ENCODE measurements around the gene FUOM. TPM values are rescaled to one million over a fixed set of nuclear protein-coding genes. Genes with fewer than 3 reads are reported as not detected.

The FUOM gene
- polyA plus RNA-seq, 1 donor = 18.1 TPM

GRCh38 chr10:133353202-133353959 lies 4.4 kb downstream of the FUOM start:
- no peak for DNase-seq

GRCh38 chr10:133351408-133352318 lies 6.2 kb downstream of the FUOM start:
- DNase-seq = no peak

DNA sequence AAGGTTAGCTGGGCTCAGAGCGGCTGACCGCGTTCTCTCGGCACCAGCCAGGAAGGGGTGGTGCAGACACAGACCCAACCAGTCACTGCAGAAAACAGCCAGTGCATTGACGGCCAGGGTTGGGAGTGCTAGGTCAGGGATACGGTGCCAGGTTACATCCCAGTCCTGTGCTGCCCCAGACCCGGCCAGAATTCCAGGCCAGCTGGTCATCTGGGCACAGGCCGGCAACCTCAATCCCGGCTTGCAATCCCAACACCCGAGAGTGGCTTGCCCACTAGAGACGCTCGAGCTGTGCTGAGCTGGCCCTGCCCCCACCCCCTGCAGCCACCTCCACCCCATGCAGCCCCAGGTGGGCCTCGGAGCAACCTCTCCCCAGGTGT lies 6.9 kb downstream of the FUOM start:
- DNase-seq = no peak

DNA sequence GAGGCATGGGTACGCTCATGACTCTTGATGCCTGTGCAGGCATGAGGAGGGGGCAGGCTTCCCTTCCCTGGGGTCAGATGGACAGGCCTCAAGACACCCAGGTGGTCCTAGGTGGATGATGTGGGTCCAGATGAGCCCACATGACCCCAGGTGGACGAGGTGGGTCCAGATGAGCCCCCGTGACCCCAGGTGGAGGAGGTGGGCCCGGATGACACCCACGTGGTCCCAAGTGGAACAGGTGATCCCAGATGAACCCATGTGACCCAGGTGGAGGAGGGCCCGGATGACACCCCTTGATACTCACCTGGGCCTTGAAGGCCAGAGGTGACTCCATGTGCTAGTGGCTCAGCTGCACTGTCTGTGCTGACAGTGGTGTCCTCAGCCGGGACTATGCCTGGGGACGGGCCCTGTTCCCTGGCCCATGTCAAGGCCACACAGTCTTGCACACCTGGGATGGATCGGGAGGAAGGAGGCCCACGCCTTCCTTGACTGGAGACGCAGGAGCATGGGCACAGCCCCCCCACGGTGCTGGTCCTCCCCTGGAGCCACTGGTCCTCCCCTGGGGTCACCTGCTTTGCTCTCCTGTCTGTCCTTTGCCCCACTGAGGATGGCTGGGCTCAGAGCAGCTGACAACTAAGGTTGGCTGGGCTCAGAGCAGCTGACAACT lies 7.4 kb downstream of the FUOM start:
- no peak for DNase-seq

DNA sequence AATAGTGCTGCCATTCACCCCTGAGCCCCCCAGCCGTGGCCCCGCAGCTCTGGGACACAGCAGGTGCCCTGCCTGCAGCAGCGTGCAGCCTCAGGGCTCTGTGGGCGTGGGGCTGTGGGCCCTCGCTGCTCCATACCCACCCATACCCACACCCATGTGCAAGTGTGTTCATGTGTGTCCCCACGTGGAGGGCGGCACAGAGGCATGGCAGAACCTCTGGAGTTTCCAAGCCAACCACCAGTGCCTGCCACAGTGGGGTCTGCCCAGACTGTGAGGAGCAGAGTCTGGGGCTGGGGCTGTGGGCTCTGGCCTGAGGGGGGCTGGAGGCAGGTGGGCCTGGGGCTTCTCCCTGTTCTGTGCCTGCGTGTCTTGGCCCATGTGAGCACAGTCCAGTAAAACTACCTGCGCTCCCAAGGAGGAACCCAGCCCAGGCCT lies 8.2 kb downstream of the FUOM start:
- DNase-seq = no peak

GRCh38 chr10:133349160-133349568 lies 8.7 kb downstream of the FUOM start:
- DNase-seq = no peak

- no peak for DNase-seq
These were observed 9.9 kb downstream of the FUOM start for GRCh38 chr10:133347710-133348517.

DNA sequence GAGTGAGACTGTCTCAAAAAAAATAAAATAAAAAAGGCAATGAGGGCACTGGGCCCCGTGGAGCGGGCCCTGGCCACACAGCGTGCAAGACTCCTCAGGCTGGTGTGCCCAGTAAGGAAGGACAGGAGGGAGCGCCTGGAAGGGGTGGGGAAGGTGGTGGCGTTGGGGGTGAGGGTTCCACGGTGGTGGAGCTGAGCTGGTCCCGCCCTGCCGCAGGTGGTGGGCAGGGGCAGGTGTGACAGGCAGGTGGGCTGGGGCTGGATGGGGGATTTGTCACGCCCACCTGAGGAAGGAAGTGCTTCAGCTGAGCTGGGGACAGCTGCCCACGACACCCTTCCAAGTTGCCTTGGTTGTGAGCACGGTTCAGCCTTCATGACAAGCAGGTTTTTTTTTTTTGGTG lies 11.4 kb downstream of the FUOM start:
- no peak for DNase-seq

- no peak for DNase-seq
These were observed 13.6 kb downstream of the FUOM start for GRCh38 chr10:133344236-133344635.

DNA sequence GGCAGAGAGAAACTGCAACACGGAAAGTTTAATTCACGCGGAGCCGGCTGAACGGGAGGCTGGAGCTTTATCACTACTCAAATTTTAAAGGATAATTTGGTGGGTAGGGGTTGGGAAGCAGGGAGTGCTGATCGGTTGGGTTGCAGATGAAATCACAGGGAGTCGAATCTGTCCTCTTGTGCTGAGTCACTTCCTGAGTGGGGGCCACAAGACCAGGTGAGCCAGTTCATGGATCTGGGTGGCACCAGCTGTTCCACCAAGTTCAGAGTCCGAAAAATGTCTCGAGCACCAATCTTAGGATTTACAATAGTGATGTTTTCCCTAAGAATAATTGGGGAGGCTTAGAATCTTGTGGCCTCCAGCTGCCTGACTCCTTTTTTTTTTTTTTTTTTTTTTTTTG lies 14.3 kb downstream of the FUOM start:
- DNase-seq = no peak

DNA sequence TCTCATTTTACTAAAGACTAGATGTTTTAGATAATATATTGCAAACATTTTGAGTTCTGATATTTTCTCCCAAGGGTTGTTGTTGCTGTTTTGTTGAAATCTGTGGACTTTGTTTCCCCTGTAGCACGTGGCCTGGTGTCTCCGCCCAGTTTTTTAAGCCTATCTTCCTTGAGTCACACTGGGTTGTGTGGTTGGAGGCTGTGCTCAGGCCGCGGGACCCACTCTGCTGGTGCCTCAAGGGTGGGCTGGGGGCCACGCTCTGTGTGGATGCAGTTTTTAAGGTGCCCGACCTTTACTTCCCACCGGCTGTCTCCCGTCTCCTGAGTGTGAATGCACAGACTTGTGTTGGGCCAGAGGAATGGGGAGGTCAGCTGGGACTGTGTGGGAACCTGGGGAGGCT lies 14.9 kb downstream of the FUOM start:
- DNase-seq = no peak

GRCh38 chr10:133341983-133342382 lies 15.8 kb downstream of the FUOM start:
- no peak for DNase-seq

- DNase-seq = no peak
These were observed 18.0 kb downstream of the FUOM start for GRCh38 chr10:133339708-133340380.

DNA sequence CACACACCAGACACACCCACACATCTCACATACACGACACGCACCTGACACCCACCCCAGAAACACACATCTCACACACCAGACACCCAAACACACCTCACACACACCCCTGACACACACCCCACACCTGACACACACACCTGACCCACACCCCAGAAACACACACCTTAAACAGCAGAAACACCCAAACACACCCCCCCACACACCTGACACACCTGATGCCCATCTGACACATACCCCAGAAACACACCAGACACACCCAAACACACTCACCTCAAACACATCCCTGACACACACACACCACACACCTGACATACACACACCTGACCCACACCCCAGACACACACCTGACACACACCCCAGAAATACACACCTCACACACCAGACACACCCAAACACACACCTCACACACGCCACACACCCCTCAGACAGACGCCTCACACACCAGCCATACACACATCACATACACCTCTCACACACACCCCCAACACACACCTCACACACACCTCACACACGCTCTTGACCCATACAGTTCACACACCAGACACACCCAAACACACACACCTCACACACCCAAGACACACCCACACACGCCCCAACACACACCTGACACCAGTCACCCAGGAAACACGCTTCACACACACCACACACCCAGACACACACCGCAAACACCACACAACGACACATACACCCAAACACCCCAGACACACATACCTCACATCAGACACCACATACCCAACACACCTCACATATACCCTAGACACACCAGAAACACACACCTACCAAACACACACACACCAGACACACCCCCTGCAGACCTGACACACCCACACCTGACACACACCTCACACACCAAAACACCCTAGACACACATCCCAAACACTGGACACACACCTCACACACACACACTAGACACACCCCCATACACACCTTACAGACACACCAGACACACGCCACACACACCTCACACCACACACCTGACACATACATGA lies 19.4 kb downstream of the FUOM start:
- DNase-seq = no peak

DNA sequence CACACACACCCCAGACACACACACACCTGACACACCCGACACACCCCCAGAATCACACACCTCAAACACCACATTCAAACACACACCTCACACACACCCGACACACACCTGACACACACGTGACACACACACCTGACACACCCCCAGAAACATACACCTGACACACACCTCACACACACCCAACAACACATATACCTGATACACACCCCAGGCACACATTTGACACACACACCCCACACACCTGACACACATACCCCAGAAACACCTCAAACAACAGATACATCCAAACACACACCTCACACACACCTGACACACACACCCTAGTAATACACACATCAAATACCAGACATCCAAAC lies 20.5 kb downstream of the FUOM start:
- DNase-seq = no peak

GRCh38 chr10:133336577-133337369 lies 21.0 kb downstream of the FUOM start, which contains the start of gene CALY:
TSS of gene CALY (minus strand) at chr10:133336896. CDS start at chr10:133328989, 7,907 bp downstream.
- no peak for DNase-seq

DNA sequence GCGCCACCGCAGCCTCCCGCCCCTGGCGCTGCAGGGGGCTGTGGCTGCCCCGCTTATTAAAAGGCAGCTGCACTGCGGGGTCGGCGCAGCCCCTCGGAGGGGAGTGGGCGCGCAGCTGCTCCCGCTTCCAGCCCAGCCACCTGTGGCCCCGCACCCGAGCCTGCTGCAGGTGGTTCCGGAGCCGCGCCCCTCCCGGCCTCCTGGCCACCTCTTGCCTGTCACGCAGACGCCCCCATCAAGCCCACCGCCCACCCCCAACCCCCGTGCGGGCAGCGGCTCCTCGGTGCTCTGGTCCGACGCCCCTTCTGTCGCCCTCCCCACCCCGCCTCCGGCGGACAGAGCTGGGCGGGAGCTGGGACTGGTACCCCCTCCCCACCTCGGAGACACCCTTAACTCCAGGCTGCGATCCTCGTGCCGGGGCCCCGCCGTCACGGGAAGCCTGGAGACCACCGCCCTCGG lies 21.7 kb downstream of the FUOM start:
- DNase-seq = no peak

GRCh38 chr10:133335246-133336117 lies 22.3 kb downstream of the FUOM start:
- DNase-seq = peak; percentile 63
